Peyer's patch (tissue), 4 donors: ENCODE measurements around the gene FITM2.

Experiments used
- CTCF ChIP-seq, 6 experiments: fragments of 450-650 bp in 4 of 6; fragments of 200-600 bp in 2 of 6; sonication (generic) in 1 of 6; IDR thresholded peaks; one replicate each; pipeline ENCODE4 v1.5.1; 2017 to 2019; ENCODE audit warnings: antibody characterized with exemption in 6 of 6, mild to moderate bottlenecking in 3 of 6, moderate library complexity in 1 of 6
- POLR2A ChIP-seq, 2 donors: fragments of 450-650 bp; IDR thresholded peaks; one replicate each; pipeline ENCODE4 v1.5.1; 2017; ENCODE audit warnings: antibody characterized with exemption in 2 of 2, mild to moderate bottlenecking in 2 of 2, moderate library complexity in 2 of 2

DNA sequence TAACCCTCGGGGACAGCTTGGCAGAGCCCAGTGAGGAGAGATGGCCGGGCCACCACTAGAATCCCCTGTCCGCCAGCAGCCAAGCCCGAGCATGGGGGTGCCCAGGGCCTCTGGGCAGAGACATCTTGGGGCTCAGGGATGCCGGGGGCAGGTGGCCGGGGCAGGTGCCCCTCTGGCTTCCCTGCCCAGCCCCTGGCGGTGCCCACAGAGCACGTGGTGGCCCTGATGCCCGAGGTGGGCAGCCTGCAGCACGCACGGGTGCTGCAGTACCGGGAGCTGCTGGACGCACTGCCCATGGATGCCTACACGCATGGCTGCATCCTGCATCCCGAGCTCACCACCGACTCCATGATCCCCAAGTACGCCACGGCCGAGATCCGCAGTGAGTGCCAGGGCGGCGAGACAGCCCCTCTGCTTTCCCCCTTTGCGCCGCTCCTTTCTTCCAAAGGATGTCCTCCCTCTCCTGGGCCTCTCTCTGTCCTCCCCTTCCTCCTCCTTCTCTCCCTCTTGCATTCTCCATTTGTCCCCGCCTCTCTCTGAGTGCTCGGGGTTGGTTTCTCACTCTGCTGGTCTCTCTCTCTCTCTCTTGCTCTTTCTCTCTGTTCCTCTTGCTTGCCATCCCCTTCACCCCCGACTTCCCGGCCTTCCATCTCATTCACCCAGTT is 52.6 kb downstream of the FITM2 start:
- TF ChIP-seq POLR2A (IDR thresholded peaks at IDR 0.05) = no peak
- TF ChIP-seq CTCF (IDR thresholded peaks at IDR 0.05) = no peak
